ENCODE data around the gene RAB35.

GRCh38 chr12:120103371-120103770 lies 13.2 kb downstream of the RAB35 start:
- TF ChIP-seq, protein P1, sequence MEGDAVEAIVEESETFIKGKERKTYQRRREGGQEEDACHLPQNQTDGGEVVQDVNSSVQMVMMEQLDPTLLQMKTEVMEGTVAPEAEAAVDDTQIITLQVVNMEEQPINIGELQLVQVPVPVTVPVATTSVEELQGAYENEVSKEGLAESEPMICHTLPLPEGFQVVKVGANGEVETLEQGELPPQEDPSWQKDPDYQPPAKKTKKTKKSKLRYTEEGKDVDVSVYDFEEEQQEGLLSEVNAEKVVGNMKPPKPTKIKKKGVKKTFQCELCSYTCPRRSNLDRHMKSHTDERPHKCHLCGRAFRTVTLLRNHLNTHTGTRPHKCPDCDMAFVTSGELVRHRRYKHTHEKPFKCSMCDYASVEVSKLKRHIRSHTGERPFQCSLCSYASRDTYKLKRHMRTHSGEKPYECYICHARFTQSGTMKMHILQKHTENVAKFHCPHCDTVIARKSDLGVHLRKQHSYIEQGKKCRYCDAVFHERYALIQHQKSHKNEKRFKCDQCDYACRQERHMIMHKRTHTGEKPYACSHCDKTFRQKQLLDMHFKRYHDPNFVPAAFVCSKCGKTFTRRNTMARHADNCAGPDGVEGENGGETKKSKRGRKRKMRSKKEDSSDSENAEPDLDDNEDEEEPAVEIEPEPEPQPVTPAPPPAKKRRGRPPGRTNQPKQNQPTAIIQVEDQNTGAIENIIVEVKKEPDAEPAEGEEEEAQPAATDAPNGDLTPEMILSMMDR (IDR thresholded peaks at IDR 0.05) = no peak
- no peak for TF ChIP-seq POLR2A (IDR thresholded peaks at IDR 0.05)

Measured in vagina (tissue), 2 donors.